Measurements from ENCODE around the gene TOR2A. TPM values are rescaled to one million over a fixed set of nuclear protein-coding genes. Genes with fewer than 3 reads are reported as not detected.
A peak's percentile ranks its signal among the peaks of the same experiment; 100 is the strongest.

Gene TOR2A
- total and polyA plus RNA-seq, 2 of the 8 experiments (the other 6 are each of a cell fraction or from before 2014, with no cell fraction given): 18.7 to 24.9 TPM

- Histone ChIP-seq H3K18ac (ENCODE audit: extremely low read depth, low read length) (peak within 1 kb of the TSS; percentile 51; the same call in 1 of the 2 replicates), H3K4me2 (ENCODE audit: insufficient read depth in 1 of 2, low read depth in 2 of 2, low read length in 2 of 2) (no peak within 1 kb of the TSS), H3K4ac (replicated peaks; ENCODE audit: insufficient read length, low read depth, low read length) (no peak within 1 kb of the TSS), H4K5ac (ENCODE audit: insufficient read length, low read depth, low read length) (peak within 1 kb of the TSS; percentile 47), H3K79me1 (ENCODE audit: low read depth, low read length) (no peaks in the 10 kb centered on the region), H2BK20ac (ENCODE audit: low read length) (0 out of 2 replicates have a peak within 1 kb of the TSS, but pooled peaks have one; percentile 61), H2BK5ac (ENCODE audit: low read depth, low read length) (peak within 1 kb of the TSS; percentile 68; the same call in 1 of the 2 replicates), H3K27me3 (replicated peaks in 1 of 4; ENCODE audit: control insufficient read depth in 3 of 4, extremely low read depth in 1 of 4, insufficient read depth in 3 of 4, low read length in 3 of 4) (no peaks in the 10 kb centered on the region), H2BK15ac (ENCODE audit: low read length) (peak within 1 kb of the TSS; percentile 92; the same call in 1 of the 2 replicates), H3K9ac (replicated peaks in 1 of 4; ENCODE audit: extremely low read depth in 1 of 4, low read depth in 3 of 4, low read length in 3 of 4) (peak within 1 kb of the TSS in 2 of 4 experiments; percentile 13 to 31; a peak in 2 of 7 replicates), H2AFZ (ENCODE audit: low read length) (no peak within 1 kb of the TSS), H3K14ac (ENCODE audit: insufficient read length) (no peak within 1 kb of the TSS), H3K36me3 (ENCODE audit: control insufficient read depth in 2 of 4, insufficient read depth in 4 of 4, low read length in 3 of 4) (no peaks in the 10 kb centered on the region), H3K79me2 (ENCODE audit: control insufficient read depth in 1 of 2, insufficient read depth in 2 of 2, low read length in 2 of 2) (no peaks in the 10 kb centered on the region), H3K4me3 (ENCODE audit: extremely low read depth in 1 of 4, insufficient read depth in 2 of 4, low read depth in 3 of 4, low read length in 4 of 4) (no peak within 1 kb of the TSS), H3K56ac (replicated peaks; ENCODE audit: insufficient read length, low read depth, low read length) (no peak within 1 kb of the TSS), H2AK5ac (ENCODE audit: low read depth, low read length) (peak within 1 kb of the TSS; percentile 32; the same call in 1 of the 2 replicates), H2BK12ac (ENCODE audit: low read depth, low read length) (peak within 1 kb of the TSS; percentile 93; the same call in 1 of the 2 replicates), H4K20me1 (replicated peaks in 1 of 2; ENCODE audit: control insufficient read depth in 1 of 2, insufficient read depth in 2 of 2, low read length in 2 of 2) (no peaks in the 10 kb centered on the region), H3K9me3 (ENCODE audit: insufficient read depth in 2 of 2, low read depth in 1 of 2, low read length in 1 of 2) (no peaks in the 10 kb centered on the region), H3K23ac (ENCODE audit: insufficient read length) (no peak within 1 kb of the TSS), H3K27ac (ENCODE audit: low read depth, low read length) (no peak within 1 kb of the TSS; the same call in 1 of the 2 replicates), H4K8ac (ENCODE audit: extremely low read depth, insufficient read depth, low read length) (no peak within 1 kb of the TSS; the same call in 1 of the 2 replicates), H2BK120ac (replicated peaks; ENCODE audit: low read depth, low read length) (peak within 1 kb of the TSS; percentile 84), H4K91ac (replicated peaks; ENCODE audit: insufficient read length, low read length) (peak within 1 kb of the TSS; percentile 80), H3K23me2 (ENCODE audit: low read depth, low read length) (no peaks in the 10 kb centered on the region), H3K4me1 (replicated peaks in 1 of 4; ENCODE audit: control insufficient read depth in 3 of 4, insufficient read depth in 4 of 4, low read length in 3 of 4) (peaks cover 0 to 20% (median 15%) of the 10 kb centered on the region in 4 experiments; a peak in 6 of 7 replicates)
- ChIA-PET POLR2A (ENCODE audit: partially characterized antibody) (interaction anchor here (0.6 to 1.2 kb wide), 5 partner anchors 14 to 138 kb away, joined by 3 to 6 read pairs (median 3); partner anchors contain the start of gene ST6GALNAC4), CTCF (ENCODE audit: partially characterized antibody) (interaction anchor here (0.7 to 16.2 kb wide), 10 partner anchors 11 to 201 kb away, joined by 3 to 227 read pairs (median 4); partner anchors contain the start of gene TOR2A)
- WGBS, 2 experiments (ENCODE audit: extremely low coverage in 1 of 2, insufficient coverage in 1 of 2, insufficient read length in 1 of 2, insufficient replicate concordance in 2 of 2, low coverage in 1 of 2, low lambda C conversion rate in 2 of 2, missing lambda C conversion rate in 1 of 2): 78% methylated on average over 9 of the region's 13 CpGs; no CpG with 5 or more reads in 1 of the 2 experiments
- no peak for FAIRE-seq
- DNase-seq (ENCODE audit: low read depth in 1 of 2, low spot score in 2 of 2): no peak
- no peak for TF ChIP-seq PHF8 (conservative IDR thresholded peaks at IDR 0.05; ENCODE audit: low read depth, low read length)
- no peak for TF ChIP-seq KDM1A (IDR thresholded peaks at IDR 0.05; ENCODE audit: borderline replicate concordance, low read length)
- TF ChIP-seq SIX5 (IDR thresholded peaks at IDR 0.05; ENCODE audit: low read depth, low read length): no peak
- no peak for TF ChIP-seq BCL11A (IDR thresholded peaks at IDR 0.05; ENCODE audit: low read depth in 2 of 2, low read length in 2 of 2)
- no peak for TF ChIP-seq FOSL1 (IDR thresholded peaks at IDR 0.05; ENCODE audit: insufficient read depth, low read depth, low read length)
- TF ChIP-seq USF2 (IDR thresholded peaks at IDR 0.05; ENCODE audit: low read length): no peak
- TF ChIP-seq TBP (IDR thresholded peaks at IDR 0.05; ENCODE audit: low read depth, low read length): no peak
- no peak for TF ChIP-seq TEAD4 (IDR thresholded peaks at IDR 0.05; ENCODE audit: low read depth, low read length)
- TF ChIP-seq TAF7 (optimal IDR thresholded peaks at IDR 0.05; ENCODE audit: borderline replicate concordance, low read depth, low read length): no peak
- no peak for TF ChIP-seq POLR2AphosphoS5 (IDR thresholded peaks at IDR 0.05; ENCODE audit: low read depth, low read length)
Measured at GRCh38 chr9:127778280-127779135, 43.4 kb upstream of the TOR2A start, which contains the start of gene SH2D3C. Gene SH2D3C (minus strand): TSS chr9:127778666. CDS start chr9:127778627, 39 bp downstream.
